Endothelial cell of umbilical vein (primary cell): ENCODE results near the gene ERBB4. TPM values are rescaled to one million over a fixed set of nuclear protein-coding genes. Genes with fewer than 3 reads are reported as not detected.

Experiments used
- BruUV-seq: library from RNA; stranded (reverse); fragments of 400-500 nt; replicated peaks from 2 replicates; lab custom pipeline; 2021; lab: Mats Ljungman, UMichigan
- CTCF ChIA-PET: fragments of 300-600, 350-600 bp; sonication (Branson Sonifier 250); formaldehyde crosslinking; loops from one replicate; lab custom pipeline; 2021; ENCODE audit warnings: antibody characterized with exemption, inconsistent platforms; lab: Charles Lee
- POLR2A ChIA-PET: fragments of 300-600, 350-600 bp; sonication (Branson Sonifier 250); formaldehyde crosslinking; loops from one replicate; lab custom pipeline; 2021; ENCODE audit warnings: antibody characterized with exemption, inconsistent platforms; lab: Charles Lee
- DNase-seq: peaks from one replicate; pipeline ENCODE4 v3.0.0-alpha.2; 2011; ENCODE audit warnings: low read depth, low spot score
- FAIRE-seq: peaks from 2 replicates; lab custom pipeline; 2011; peaks lifted over from hg19 to GRCh38; lab: Jason Lieb, UNC
- H2AFZ ChIP-seq: 2 replicates; pipeline ENCODE4 v1.6.0; 2012; ENCODE audit warnings: low read depth, low read length, control low read depth, inconsistent platforms
- H3K27ac ChIP-seq: 2 replicates; pipeline ENCODE4 v1.5.1; 2011; ENCODE audit warnings: low read depth, mild to moderate bottlenecking, control low read depth, low read length, moderate library complexity; ENCODE audit not compliant: insufficient read depth
- H3K27me3 ChIP-seq, 2 experiments: 2 replicates each; pipeline versions ENCODE4 v1.6.0 to v1.6.1; 2011; ENCODE audit warnings: low read length in 2 of 2, mixed read lengths in 1 of 2; ENCODE audit not compliant: control insufficient read depth in 2 of 2, insufficient read depth in 2 of 2
- H3K36me3 ChIP-seq, 2 experiments: 2 replicates in 1 of 2; 3 replicates in 1 of 2; pipeline ENCODE4 v1.5.1; 2011; ENCODE audit warnings: low read length in 2 of 2, mild to moderate bottlenecking in 1 of 2, moderate library complexity in 1 of 2; ENCODE audit not compliant: control insufficient read depth in 2 of 2, insufficient read depth in 2 of 2; ENCODE audit errors: extremely low read depth in 1 of 2
- H3K4me1 ChIP-seq: 3 replicates; pipeline ENCODE4 v1.5.1; 2011; ENCODE audit warnings: mild to moderate bottlenecking, low read length; ENCODE audit not compliant: control insufficient read depth, insufficient read depth; ENCODE audit errors: extremely low read depth
- H3K4me2 ChIP-seq: 2 replicates; pipeline ENCODE4 v1.6.1; 2011; ENCODE audit warnings: low read length, control low read depth, mixed read lengths; ENCODE audit not compliant: insufficient read depth
- H3K4me3 ChIP-seq, 3 experiments: fragments of 200-600 bp in 1 of 3; sonication (generic), shearing (Covaris generic) in 1 of 3; replicated peaks in 1 of 3; 2 replicates each; pipeline ENCODE4 v1.5.1; 2011 to 2016; ENCODE audit warnings: control low read depth in 3 of 3, low read length in 3 of 3, mild to moderate bottlenecking in 2 of 3, inconsistent platforms in 1 of 3, low read depth in 1 of 3, moderate library complexity in 1 of 3; ENCODE audit not compliant: insufficient read depth in 1 of 3
- H3K79me2 ChIP-seq: 2 replicates; pipeline ENCODE4 v1.6.0; 2012; ENCODE audit warnings: low read length, inconsistent platforms; ENCODE audit not compliant: control insufficient read depth, insufficient read depth
- H3K9ac ChIP-seq: replicated peaks from 2 replicates; pipeline ENCODE3; 2011; ENCODE audit warnings: low read length, control low read depth; ENCODE audit not compliant: insufficient read depth; ENCODE audit errors: extremely low read depth
- H3K9me1 ChIP-seq: replicated peaks from 3 replicates; pipeline ENCODE4 v1.6.0; 2011; ENCODE audit warnings: mild to moderate bottlenecking, low read length; ENCODE audit not compliant: control insufficient read depth, insufficient read depth; ENCODE audit errors: extremely low read depth
- H3K9me3 ChIP-seq: replicated peaks from 2 replicates; pipeline ENCODE4 v1.5.1; 2012; ENCODE audit warnings: low read length, inconsistent platforms; ENCODE audit not compliant: control insufficient read depth, insufficient read depth
- H4K20me1 ChIP-seq: replicated peaks from 2 replicates; pipeline ENCODE3; 2011; ENCODE audit warnings: mild to moderate bottlenecking, low read length; ENCODE audit not compliant: control insufficient read depth, insufficient read depth; ENCODE audit errors: extremely low read depth
- EZH2 ChIP-seq: IDR thresholded peaks from 2 replicates; pipeline ENCODE4 v1.6.1; 2012; ENCODE audit warnings: borderline replicate concordance, low read depth, mild to moderate bottlenecking, moderate library complexity, low read length, inconsistent platforms; ENCODE audit not compliant: severe bottlenecking
- GATA2 ChIP-seq: IDR thresholded peaks from 2 replicates; pipeline ENCODE4 v1.7.0; 2011; ENCODE audit warnings: low read depth, mild to moderate bottlenecking, moderate library complexity, mixed read lengths, low read length; ENCODE audit not compliant: insufficient read length, insufficient read depth
- JUN ChIP-seq: IDR thresholded peaks from 2 replicates; pipeline ENCODE4 v1.6.1; 2011; ENCODE audit warnings: borderline replicate concordance, low read depth; ENCODE audit not compliant: insufficient read length, insufficient read depth
- MAX ChIP-seq: IDR thresholded peaks from 2 replicates; pipeline ENCODE4 v1.6.1; 2011; ENCODE audit not compliant: insufficient read depth, insufficient read length
- MYC ChIP-seq: IDR thresholded peaks from one replicate; pipeline ENCODE4 v1.6.1; 2011; ENCODE audit warnings: mild to moderate bottlenecking, low read depth, low read length
- POLR2A ChIP-seq: IDR thresholded peaks from 2 replicates; pipeline ENCODE4 v1.6.1; 2012; ENCODE audit warnings: low read depth, mild to moderate bottlenecking, control low read depth, low read length
- POLR2AphosphoS5 ChIP-seq: IDR thresholded peaks from 2 replicates; pipeline ENCODE4 v1.6.1; 2012; ENCODE audit warnings: low read depth, mild to moderate bottlenecking, control low read depth, low read length, moderate library complexity; ENCODE audit not compliant: insufficient read depth
- dilution Hi-C: fragments of 300-500 bp; cut with MboI; formaldehyde crosslinking; loops from one replicate; pipeline ENCODE4 v1.15.0; 2019; ENCODE audit warnings: low sequenced_read_pairs; ENCODE audit not compliant: extremely low pct_ligation_motif_present
- intact Hi-C: fragments of 100-400 bp; cut with micrococcal nuclease; formaldehyde crosslinking; loops from one replicate; pipeline ENCODE4 v1.10.0; 2022
- polyA plus RNA-seq, 4 experiments: library from polyadenylated mRNA; depleted of rRNA in 3 of 4; stranded (reverse) in 3 of 4; unstranded in 1 of 4; fragments of >200 nt; gene quantifications; 2 replicates each; pipeline versions ENCODE4 v1.2.1 to v1.2.3, GENCODE V29; 2011 to 2012; ENCODE audit warnings: missing spikeins in 1 of 4
- total RNA-seq: library from RNA; stranded (reverse); gene quantifications from 2 replicates; pipeline ENCODE4 v1.2.3, GENCODE V29; 2021
- TF ChIP-seq, protein P1 (sequence below), 2 donors: IDR thresholded peaks; 1 replicate in 1 of 2; 2 replicates in 1 of 2; pipeline ENCODE4 v1.5.1; 2011; ENCODE audit warnings: low read length in 2 of 2, mild to moderate bottlenecking in 2 of 2, moderate library complexity in 2 of 2, control low read depth in 1 of 2, inconsistent platforms in 1 of 2, low read depth in 1 of 2; ENCODE audit not compliant: insufficient read depth in 1 of 2; ENCODE audit errors: extremely low read depth in 1 of 2

ERBB4 gene
- total and polyA plus RNA-seq, 2 donors (not counting 3 experiments of a cell fraction or from before 2014, with no cell fraction given) = 0.01 to 0.27 TPM

DNA sequence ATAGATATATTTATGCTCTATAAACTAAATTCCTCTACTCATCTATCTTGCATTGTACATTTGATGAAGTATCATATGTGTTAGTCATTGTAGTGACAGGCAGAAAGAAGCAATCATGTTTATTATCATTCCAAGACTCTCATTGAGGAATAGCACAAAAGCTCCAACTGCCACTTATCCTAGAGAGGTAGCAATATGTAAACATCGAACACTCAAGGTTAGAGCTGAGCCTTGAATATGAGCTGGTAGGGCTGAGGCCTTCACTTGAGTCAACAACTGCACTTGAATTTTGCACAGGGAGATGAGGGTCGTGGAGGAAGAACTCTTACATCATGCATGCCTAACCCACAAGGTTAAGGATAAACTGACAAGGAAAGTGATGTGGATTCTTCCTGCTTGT is 1081.3 kb downstream of the ERBB4 start:
- H3K79me2 ChIP-seq = no peaks in the 10 kb centered on the region
- CTCF ChIA-PET = no interaction called here
- DNase-seq (no peak), FAIRE-seq (no peak)
- TF ChIP-seq JUN (no peak), MYC (no peak), EZH2 (no peak), POLR2AphosphoS5 (no peak), MAX (no peak), GATA2 (no peak), POLR2A (no peak)
- TF ChIP-seq, protein P1, sequence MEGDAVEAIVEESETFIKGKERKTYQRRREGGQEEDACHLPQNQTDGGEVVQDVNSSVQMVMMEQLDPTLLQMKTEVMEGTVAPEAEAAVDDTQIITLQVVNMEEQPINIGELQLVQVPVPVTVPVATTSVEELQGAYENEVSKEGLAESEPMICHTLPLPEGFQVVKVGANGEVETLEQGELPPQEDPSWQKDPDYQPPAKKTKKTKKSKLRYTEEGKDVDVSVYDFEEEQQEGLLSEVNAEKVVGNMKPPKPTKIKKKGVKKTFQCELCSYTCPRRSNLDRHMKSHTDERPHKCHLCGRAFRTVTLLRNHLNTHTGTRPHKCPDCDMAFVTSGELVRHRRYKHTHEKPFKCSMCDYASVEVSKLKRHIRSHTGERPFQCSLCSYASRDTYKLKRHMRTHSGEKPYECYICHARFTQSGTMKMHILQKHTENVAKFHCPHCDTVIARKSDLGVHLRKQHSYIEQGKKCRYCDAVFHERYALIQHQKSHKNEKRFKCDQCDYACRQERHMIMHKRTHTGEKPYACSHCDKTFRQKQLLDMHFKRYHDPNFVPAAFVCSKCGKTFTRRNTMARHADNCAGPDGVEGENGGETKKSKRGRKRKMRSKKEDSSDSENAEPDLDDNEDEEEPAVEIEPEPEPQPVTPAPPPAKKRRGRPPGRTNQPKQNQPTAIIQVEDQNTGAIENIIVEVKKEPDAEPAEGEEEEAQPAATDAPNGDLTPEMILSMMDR (IDR thresholded peaks at IDR 0.05; ENCODE audit: extremely low read depth in 1 of 2, insufficient read depth in 1 of 2, low read depth in 1 of 2, low read length in 2 of 2) = no peak
- no peaks in the 10 kb centered on the region for H3K9me3 ChIP-seq
- no peak overlapping the region for H3K4me2 ChIP-seq
- H3K9ac ChIP-seq = no peak overlapping the region
- no peaks in the 10 kb centered on the region for H3K4me1 ChIP-seq
- H3K4me3 ChIP-seq = no peak overlapping the region
- BruUV-seq = no TSS peak
- dilution Hi-C loops = no loop called here
- intact Hi-C loops = no loop called here
- no peaks in the 10 kb centered on the region for H3K36me3 ChIP-seq
- no peaks in the 10 kb centered on the region for H3K27me3 ChIP-seq
- no peaks in the 10 kb centered on the region for H3K9me1 ChIP-seq
- no peaks in the 10 kb centered on the region for H4K20me1 ChIP-seq
- POLR2A ChIA-PET = no interaction called here
- no peak overlapping the region for H3K27ac ChIP-seq
- no peak overlapping the region for H2AFZ ChIP-seq
